ENCODE data around the gene MAP4K2.

MAP4K2 gene

DNA sequence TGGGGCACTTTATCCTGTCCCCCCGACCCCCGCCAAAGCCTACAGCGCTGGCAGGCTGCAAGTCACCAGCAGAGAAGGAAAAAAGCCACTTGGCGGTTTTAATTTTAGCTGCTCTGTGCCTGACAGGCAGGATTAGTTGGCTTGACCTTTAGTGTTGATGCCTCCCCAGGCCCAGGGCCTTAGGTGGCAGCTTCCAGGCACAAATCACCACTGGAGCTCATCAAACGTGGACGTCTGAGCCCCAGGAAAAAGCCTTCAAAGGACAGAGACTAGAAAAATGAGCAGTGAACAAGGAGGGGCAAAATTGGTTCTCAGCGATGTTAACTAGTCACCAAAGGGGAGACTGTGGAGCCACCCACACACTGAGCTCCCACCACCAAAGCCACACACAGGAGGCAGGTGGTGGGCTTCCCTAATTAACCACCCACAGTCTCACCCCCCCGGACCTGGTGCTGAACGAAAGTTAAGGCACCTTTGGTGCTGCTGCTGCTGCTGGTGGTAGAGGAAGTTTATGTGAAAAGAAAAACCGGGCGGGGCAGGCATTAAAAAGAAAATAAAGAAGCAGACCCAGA, 38.9 kb downstream of the MAP4K2 start:
- H3K36me3 Mint-ChIP-seq (ENCODE audit: insufficient read depth) = peaks cover 87% of the 10 kb centered on the region
- H3K27me3 Mint-ChIP-seq = no peaks in the 10 kb centered on the region
- peak in 1 of 2 donors; percentile 73 for DNase-seq (ENCODE audit: low spot score in 2 of 2)
- peaks cover 86% of the 10 kb centered on the region for H3K4me1 Mint-ChIP-seq
- H3K9me3 Mint-ChIP-seq = no peaks in the 10 kb centered on the region
- H3K27ac Mint-ChIP-seq (ENCODE audit: low read depth) = peak overlapping the region; percentile 89
- ATAC-seq (replicated peaks; ENCODE audit: extremely low read depth, poor library complexity, severe bottlenecking) = peak; percentile 70
- peak overlapping the region; percentile 76 for H3K4me3 Mint-ChIP-seq

DNA sequence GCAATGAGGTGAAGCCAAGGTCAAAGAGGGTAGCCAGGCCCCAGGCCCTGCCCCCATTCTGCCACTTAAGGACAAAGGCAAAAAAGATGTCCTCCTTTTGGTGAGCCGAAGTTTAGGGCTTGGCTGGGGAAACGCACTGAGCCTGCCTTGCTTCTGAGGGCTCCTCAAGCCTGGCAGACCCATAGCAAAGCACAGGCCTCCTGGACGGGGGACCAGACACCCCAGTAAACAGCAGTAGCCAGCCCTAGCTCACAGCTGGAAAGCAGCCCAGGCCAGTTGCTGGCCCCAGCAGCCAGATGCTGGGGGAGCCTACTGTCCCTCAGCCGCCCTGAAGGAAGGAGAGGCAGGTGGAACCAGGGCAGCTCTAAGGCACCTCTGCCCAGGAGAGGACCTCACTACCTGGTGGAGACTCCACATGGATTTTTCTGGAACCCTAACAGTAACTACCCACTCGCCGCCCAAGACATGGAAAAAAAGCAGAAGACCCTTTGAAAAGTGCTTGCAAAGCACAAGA, 39.4 kb downstream of the MAP4K2 start:
- no peaks in the 10 kb centered on the region for H3K27me3 Mint-ChIP-seq
- H3K36me3 Mint-ChIP-seq (ENCODE audit: insufficient read depth) = peaks cover 83% of the 10 kb centered on the region
- no peaks in the 10 kb centered on the region for H3K9me3 Mint-ChIP-seq
- peak overlapping the region; percentile 76 for H3K4me3 Mint-ChIP-seq
- DNase-seq (ENCODE audit: low spot score in 2 of 2) (no peak), ATAC-seq (replicated peaks; ENCODE audit: extremely low read depth, poor library complexity, severe bottlenecking) (no peak)
- H3K4me1 Mint-ChIP-seq = peaks cover 83% of the 10 kb centered on the region
- peak overlapping the region; percentile 89 for H3K27ac Mint-ChIP-seq (ENCODE audit: low read depth)

DNA sequence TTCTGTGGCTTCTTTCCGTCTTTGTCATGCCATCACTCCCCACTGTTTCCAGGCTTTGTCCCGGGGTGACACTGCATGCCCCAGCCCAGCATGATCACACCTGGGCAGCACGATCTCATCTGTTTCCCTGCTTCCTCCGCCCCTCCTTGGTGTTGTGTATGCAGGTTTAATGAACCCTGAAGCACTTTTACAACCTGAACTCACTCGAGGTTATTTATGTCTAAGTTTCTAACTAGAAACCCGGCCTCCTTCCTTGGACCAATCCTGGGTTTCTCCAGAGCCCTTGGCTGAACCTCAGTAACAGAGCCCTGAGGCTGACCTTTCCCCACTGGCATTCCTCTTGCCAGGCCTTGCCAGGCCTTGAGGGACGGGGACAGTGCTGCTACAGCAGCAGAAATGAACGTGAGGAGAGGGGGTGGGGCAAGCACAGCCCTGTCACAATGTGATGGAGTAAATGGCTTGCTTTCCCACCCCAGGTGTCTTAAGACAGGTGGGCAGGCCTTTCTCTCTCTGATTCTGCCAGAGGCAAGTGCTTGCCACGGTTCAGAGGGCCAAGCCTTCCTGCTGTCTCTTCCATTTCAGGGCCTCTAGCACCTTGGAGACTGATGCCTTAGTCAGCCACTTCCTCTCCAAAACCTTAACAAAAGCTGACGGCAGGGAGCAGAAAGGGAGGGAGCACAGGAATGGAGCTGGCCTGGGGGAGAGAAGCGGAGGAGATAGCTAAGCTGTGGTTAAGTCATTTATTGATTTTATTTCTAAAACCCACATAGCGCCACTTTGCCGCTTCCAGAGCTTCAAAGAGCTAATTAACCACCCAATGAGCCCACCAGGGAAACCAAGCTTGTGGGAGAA, 40.1 kb downstream of the MAP4K2 start:
- H3K36me3 Mint-ChIP-seq (ENCODE audit: insufficient read depth) = peaks cover 78% of the 10 kb centered on the region
- no peaks in the 10 kb centered on the region for H3K27me3 Mint-ChIP-seq
- H3K4me3 Mint-ChIP-seq = peak overlapping the region; percentile 76
- peak overlapping the region; percentile 89 for H3K27ac Mint-ChIP-seq (ENCODE audit: low read depth)
- DNase-seq (ENCODE audit: low spot score in 2 of 2) (no peak), ATAC-seq (replicated peaks; ENCODE audit: extremely low read depth, poor library complexity, severe bottlenecking) (peak; percentile 9)
- H3K4me1 Mint-ChIP-seq = peaks cover 78% of the 10 kb centered on the region
- H3K9me3 Mint-ChIP-seq = no peaks in the 10 kb centered on the region

DNA sequence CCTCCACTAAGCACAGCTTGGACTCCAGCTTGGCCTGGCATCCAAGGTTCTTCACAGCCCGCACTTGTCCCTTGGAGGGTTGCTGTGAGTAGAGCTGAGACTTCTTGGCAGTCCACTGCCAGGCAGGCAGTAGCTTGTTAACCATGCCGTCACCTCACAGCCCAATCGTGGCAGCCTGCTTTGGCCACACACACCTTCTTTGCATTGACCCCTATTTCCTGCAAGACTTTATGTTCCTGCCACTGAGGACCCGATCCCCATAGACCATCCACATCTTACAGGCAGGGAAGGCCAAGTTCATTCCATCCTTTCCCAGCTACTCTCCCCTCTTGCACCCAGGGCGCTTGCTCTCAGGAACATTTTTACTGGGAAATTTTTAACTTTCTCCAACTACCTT, 40.7 kb downstream of the MAP4K2 start:
- no peaks in the 10 kb centered on the region for H3K9me3 Mint-ChIP-seq
- H3K4me1 Mint-ChIP-seq = peaks cover 72% of the 10 kb centered on the region
- peak overlapping the region; percentile 76 for H3K4me3 Mint-ChIP-seq
- no peaks in the 10 kb centered on the region for H3K27me3 Mint-ChIP-seq
- peaks cover 74% of the 10 kb centered on the region for H3K36me3 Mint-ChIP-seq (ENCODE audit: insufficient read depth)
- DNase-seq (ENCODE audit: low spot score in 2 of 2) (no peak), ATAC-seq (replicated peaks; ENCODE audit: extremely low read depth, poor library complexity, severe bottlenecking) (no peak)
- peak overlapping the region; percentile 89 for H3K27ac Mint-ChIP-seq (ENCODE audit: low read depth)

GRCh38 chr11:64760759-64761420, 42.1 kb downstream of the MAP4K2 start:
- H3K27me3 Mint-ChIP-seq = no peaks in the 10 kb centered on the region
- peak overlapping the region; percentile 78 for H3K27ac Mint-ChIP-seq (ENCODE audit: low read depth)
- H3K4me1 Mint-ChIP-seq = peaks cover 62% of the 10 kb centered on the region
- DNase-seq (ENCODE audit: low spot score in 2 of 2) (no peak), ATAC-seq (replicated peaks; ENCODE audit: extremely low read depth, poor library complexity, severe bottlenecking) (no peak)
- no peaks in the 10 kb centered on the region for H3K9me3 Mint-ChIP-seq
- H3K4me3 Mint-ChIP-seq = peak overlapping the region; percentile 76
- H3K36me3 Mint-ChIP-seq (ENCODE audit: insufficient read depth) = peaks cover 67% of the 10 kb centered on the region

DNA sequence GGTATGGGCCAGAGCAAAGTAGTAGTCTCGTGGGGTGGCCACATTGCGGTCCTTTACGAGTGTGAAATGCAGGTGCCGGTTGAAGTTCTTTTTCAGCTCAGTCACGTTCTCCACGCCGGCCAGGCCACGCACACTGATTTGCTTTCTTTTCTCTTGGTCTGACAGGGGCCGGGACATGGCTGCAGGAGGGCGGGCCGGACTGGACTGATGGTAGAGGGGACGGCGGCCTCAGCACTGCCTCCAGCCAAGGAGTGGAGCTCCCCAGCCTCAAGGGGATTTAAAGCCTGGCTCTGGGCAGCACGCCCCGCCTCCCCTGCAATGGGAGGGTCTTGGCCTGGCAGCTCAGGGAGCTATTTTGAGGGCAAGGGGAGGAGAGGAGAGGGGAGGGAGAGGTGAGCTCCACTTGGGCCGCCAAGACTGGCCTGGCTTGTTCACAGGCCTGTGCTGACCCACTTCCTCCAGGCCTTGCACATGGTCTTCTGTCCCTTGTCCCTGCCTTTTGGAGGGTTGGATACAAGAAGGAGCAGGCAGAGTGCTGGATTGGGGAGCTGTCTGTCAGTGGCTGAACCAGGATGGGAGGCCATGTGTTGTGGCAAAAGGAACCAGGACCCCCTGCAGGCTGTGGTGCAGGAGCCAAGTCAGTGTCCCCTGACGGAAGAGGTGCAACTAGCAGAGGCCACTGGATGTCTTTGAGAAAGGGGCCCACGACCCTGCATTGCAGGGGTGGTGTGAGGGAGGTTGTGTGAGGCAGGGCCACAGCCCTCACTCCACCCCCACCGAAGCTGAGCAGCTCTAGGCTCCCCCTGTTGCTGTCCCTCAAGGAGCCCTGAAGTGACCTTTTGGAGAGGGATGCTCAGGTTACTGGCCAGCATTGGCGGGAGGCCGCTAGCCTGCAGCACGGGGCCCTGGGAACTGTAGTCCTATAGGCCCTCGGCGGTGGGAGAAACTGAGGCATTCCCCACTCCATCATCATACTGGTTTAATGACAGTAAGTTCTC, 43.0 kb downstream of the MAP4K2 start, which contains the start of gene PYGM:
Gene PYGM (minus strand): TSS at position 253 of the 998 bp plus-strand sequence. CDS start 76 bp downstream, at position 177.
- Mint-ChIP-seq H3K27me3 (no peaks in the 10 kb centered on the region), H3K9me3 (no peaks in the 10 kb centered on the region), H3K27ac (ENCODE audit: low read depth) (peak within 1 kb of the TSS; percentile 79), H3K36me3 (ENCODE audit: insufficient read depth) (peaks cover 58% of the 10 kb centered on the region), H3K4me3 (peak within 1 kb of the TSS; percentile 76), H3K4me1 (peaks cover 54% of the 10 kb centered on the region)
- ATAC-seq (replicated peaks; ENCODE audit: extremely low read depth, poor library complexity, severe bottlenecking) = no peak
- DNase-seq (ENCODE audit: low spot score in 2 of 2) = no peak

- peak overlapping the region; percentile 79 for H3K27ac Mint-ChIP-seq (ENCODE audit: low read depth)
- ATAC-seq (replicated peaks; ENCODE audit: extremely low read depth, poor library complexity, severe bottlenecking) = no peak
- H3K4me3 Mint-ChIP-seq = peak overlapping the region; percentile 27
- no peaks in the 10 kb centered on the region for H3K27me3 Mint-ChIP-seq
- no peak for DNase-seq (ENCODE audit: low spot score in 2 of 2)
- peaks cover 46% of the 10 kb centered on the region for H3K4me1 Mint-ChIP-seq
- H3K36me3 Mint-ChIP-seq (ENCODE audit: insufficient read depth) = peaks cover 53% of the 10 kb centered on the region
- no peaks in the 10 kb centered on the region for H3K9me3 Mint-ChIP-seq
Observed at GRCh38 chr11:64759131-64759721, 43.8 kb downstream of the MAP4K2 start.

GRCh38 chr11:64758330-64759079, 44.5 kb downstream of the MAP4K2 start:
- Mint-ChIP-seq H3K36me3 (ENCODE audit: insufficient read depth) (peaks cover 48% of the 10 kb centered on the region), H3K27ac (ENCODE audit: low read depth) (peak overlapping the region; percentile 32), H3K4me1 (peaks cover 38% of the 10 kb centered on the region), H3K27me3 (no peaks in the 10 kb centered on the region), H3K4me3 (no peak overlapping the region), H3K9me3 (no peaks in the 10 kb centered on the region)
- no peak for ATAC-seq (replicated peaks; ENCODE audit: extremely low read depth, poor library complexity, severe bottlenecking)
- DNase-seq (ENCODE audit: low spot score in 2 of 2) = no peak

DNA sequence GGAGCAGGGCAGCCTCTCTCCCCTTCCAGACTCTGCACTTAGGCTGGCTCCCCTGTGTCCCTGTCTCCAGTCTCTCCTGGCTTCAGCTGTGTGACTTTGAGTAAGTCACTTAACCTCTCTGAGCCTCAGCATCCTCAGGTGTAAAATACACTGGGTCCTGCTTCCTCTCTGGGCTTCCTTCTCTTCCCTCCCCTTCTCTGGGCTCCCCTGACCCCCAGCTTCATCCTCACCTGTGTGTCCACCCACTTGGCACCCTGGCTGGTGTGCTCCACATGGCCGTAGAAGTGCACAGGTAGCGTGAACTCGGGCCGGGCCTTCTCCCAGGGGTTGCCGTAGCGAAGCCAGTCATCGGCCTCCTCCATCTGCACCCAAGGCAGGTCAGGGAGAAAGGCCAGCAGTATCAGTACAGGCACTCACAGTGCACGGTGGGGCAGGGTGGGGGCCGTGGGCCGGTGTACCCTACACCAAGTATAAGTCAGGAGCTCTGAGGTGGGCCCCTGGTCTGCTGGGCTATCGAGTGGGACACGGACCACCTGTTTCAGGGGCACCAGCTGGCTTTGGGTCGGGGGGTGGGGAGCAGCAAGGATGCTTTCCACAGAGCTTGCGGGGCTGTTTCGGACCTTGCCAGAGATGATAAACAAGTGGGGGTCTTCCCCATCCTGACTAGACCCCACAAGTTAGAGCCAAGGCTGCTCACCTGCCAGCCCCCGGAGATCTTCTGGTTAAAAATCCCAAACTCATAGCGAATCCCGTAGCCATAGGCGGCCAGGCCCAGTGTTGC, 45.3 kb downstream of the MAP4K2 start:
- Mint-ChIP-seq H3K27me3 (no peaks in the 10 kb centered on the region), H3K36me3 (ENCODE audit: insufficient read depth) (peaks cover 46% of the 10 kb centered on the region), H3K4me1 (peaks cover 31% of the 10 kb centered on the region), H3K27ac (ENCODE audit: low read depth) (peak overlapping the region; percentile 79), H3K9me3 (no peaks in the 10 kb centered on the region), H3K4me3 (no peak overlapping the region)
- DNase-seq (ENCODE audit: low spot score in 2 of 2) (no peak), ATAC-seq (replicated peaks; ENCODE audit: extremely low read depth, poor library complexity, severe bottlenecking) (no peak)

DNA sequence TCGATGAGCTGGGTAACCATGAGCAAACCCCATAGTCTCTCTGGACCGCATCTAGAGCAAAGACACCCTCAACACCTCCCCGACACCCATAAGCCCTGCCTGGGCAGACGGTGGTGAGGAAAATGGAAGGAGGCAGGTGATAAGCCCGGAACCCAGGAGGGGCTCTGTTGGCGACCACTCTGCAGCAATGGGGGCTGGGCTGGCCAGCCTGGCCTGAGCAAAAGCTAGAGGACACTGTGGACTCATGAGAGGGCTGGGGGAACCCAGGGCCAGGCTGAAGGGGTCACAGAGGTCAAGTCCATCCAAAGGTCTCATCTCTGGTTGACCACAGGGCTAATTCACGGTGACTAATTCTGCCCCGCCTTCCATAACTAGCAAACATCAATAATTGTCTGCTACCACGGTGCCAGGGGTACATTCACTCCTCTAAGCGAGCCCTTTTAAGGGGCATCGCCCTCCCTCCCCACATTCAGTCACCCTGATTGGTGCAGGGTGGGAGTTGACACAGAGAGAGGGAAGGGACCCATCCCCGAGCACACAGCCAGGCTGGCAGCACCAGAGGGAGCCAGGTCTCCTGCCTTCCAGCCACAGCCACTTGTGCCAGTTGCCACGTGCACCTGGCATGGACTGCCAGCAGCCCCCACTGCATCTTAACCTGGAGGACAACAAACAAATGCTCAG, 47.2 kb downstream of the MAP4K2 start:
- Mint-ChIP-seq H3K36me3 (ENCODE audit: insufficient read depth) (peaks cover 32% of the 10 kb centered on the region), H3K27me3 (no peaks in the 10 kb centered on the region), H3K4me3 (no peak overlapping the region), H3K4me1 (peaks cover 20% of the 10 kb centered on the region), H3K27ac (ENCODE audit: low read depth) (peak overlapping the region; percentile 13), H3K9me3 (no peaks in the 10 kb centered on the region)
- DNase-seq (ENCODE audit: low spot score in 2 of 2) (no peak), ATAC-seq (replicated peaks; ENCODE audit: extremely low read depth, poor library complexity, severe bottlenecking) (no peak)

All from central memory CD8-positive, alpha-beta T cell (primary cell).